KBM-7 (cell line): ENCODE measurements around the gene ADGRE3.
"Not testable (repeated sequence)": the region's sequence is repeated elsewhere in the genome, so short reads cannot be mapped to it uniquely, and the experiment has no call there.

ENCODE experiments used
- DNase-seq: peaks from one replicate; pipeline ENCODE4 v3.0.0-alpha.2; 2015
- in situ Hi-C: fragments of 300-500 bp; cut with MboI; formaldehyde crosslinking; loops from 2 replicates; pipeline ENCODE4 v1.14.3; 2020; ENCODE audit warnings: low sequenced_read_pairs, low pct_unique_long_range_greater_than_20kb, mixed read lengths

The ADGRE3 gene

GRCh38 chr19:14672188-14672872 lies 2.3 kb downstream of the ADGRE3 start:
- DNase-seq: peak; percentile 28

GRCh38 chr19:14670408-14670807 lies 4.2 kb downstream of the ADGRE3 start:
- no peak for DNase-seq
- in situ Hi-C loops: no loop called here

More at GRCh38 chr19:14672188-14672872, 2.3 kb downstream of the ADGRE3 start:
- in situ Hi-C loops: no loop called here

- DNase-seq: no peak
- in situ Hi-C loops: no loop called here
Measured at GRCh38 chr19:14669940-14670339, 4.7 kb downstream of the ADGRE3 start.

GRCh38 chr19:14661372-14661924 lies 13.2 kb downstream of the ADGRE3 start:
- in situ Hi-C loops: no loop called here
- peak; percentile 80 for DNase-seq

- no peak for DNase-seq
- in situ Hi-C loops: no loop called here
Measured at GRCh38 chr19:14659874-14660489, 14.7 kb downstream of the ADGRE3 start.

- in situ Hi-C loops: no loop called here
- DNase-seq: no peak
Measured at GRCh38 chr19:14655726-14656125, 18.9 kb downstream of the ADGRE3 start.

GRCh38 chr19:14654786-14655560 lies 19.7 kb downstream of the ADGRE3 start:
- in situ Hi-C loops: no loop called here
- no peak for DNase-seq

- in situ Hi-C loops: no loop called here
- no peak for DNase-seq
Measured at GRCh38 chr19:14650161-14650560, 24.5 kb downstream of the ADGRE3 start.

- in situ Hi-C loops: no loop called here
- no peak for DNase-seq
Measured at GRCh38 chr19:14649020-14649419, 25.6 kb downstream of the ADGRE3 start.

GRCh38 chr19:14648506-14648905 lies 26.1 kb downstream of the ADGRE3 start:
- in situ Hi-C loops: no loop called here
- DNase-seq: no peak

GRCh38 chr19:14639536-14640277 lies 34.9 kb downstream of the ADGRE3 start:
- in situ Hi-C loops: no loop called here
- no peak for DNase-seq

GRCh38 chr19:14632286-14632685 lies 42.4 kb downstream of the ADGRE3 start:
- in situ Hi-C loops: no loop called here
- peak; percentile 45 for DNase-seq

- in situ Hi-C loops: no loop called here
- DNase-seq: no peak
Measured at GRCh38 chr19:14629557-14629956, 45.1 kb downstream of the ADGRE3 start.

GRCh38 chr19:14624491-14624890 lies 50.2 kb downstream of the ADGRE3 start:
- DNase-seq, in situ Hi-C loops: not testable (repeated sequence)

- no peak for DNase-seq
- in situ Hi-C loops: no loop called here
Measured at GRCh38 chr19:14619404-14619803, 55.2 kb downstream of the ADGRE3 start.

GRCh38 chr19:14616407-14616806 lies 58.2 kb downstream of the ADGRE3 start:
- in situ Hi-C loops: no loop called here
- DNase-seq: no peak

GRCh38 chr19:14615623-14616022 lies 59.0 kb downstream of the ADGRE3 start:
- in situ Hi-C loops: no loop called here
- no peak for DNase-seq

GRCh38 chr19:14614099-14614412 lies 60.6 kb downstream of the ADGRE3 start:
- DNase-seq: peak; percentile 79

GRCh38 chr19:14613399-14614098 lies 61.1 kb downstream of the ADGRE3 start:
- DNase-seq, in situ Hi-C loops: not testable (repeated sequence)

More at GRCh38 chr19:14614099-14614412, 60.6 kb downstream of the ADGRE3 start:
- in situ Hi-C loops: no loop called here
